Endothelial cell of umbilical vein (primary cell): ENCODE measurements around the gene CCIN. TPM values are rescaled to one million over a fixed set of nuclear protein-coding genes. Genes with fewer than 3 reads are reported as not detected.

ENCODE experiments used
- BruUV-seq: library from RNA; stranded (reverse); fragments of 400-500 nt; replicated peaks from 2 replicates; lab custom pipeline; 2021; lab: Mats Ljungman, UMichigan
- CTCF ChIA-PET: fragments of 300-600, 350-600 bp; sonication (Branson Sonifier 250); formaldehyde crosslinking; loops from one replicate; lab custom pipeline; 2021; ENCODE audit warnings: antibody characterized with exemption, inconsistent platforms; lab: Charles Lee
- POLR2A ChIA-PET: fragments of 300-600, 350-600 bp; sonication (Branson Sonifier 250); formaldehyde crosslinking; loops from one replicate; lab custom pipeline; 2021; ENCODE audit warnings: antibody characterized with exemption, inconsistent platforms; lab: Charles Lee
- DNase-seq: peaks from one replicate; pipeline ENCODE4 v3.0.0-alpha.2; 2011; ENCODE audit warnings: low read depth, low spot score
- FAIRE-seq: peaks from 2 replicates; lab custom pipeline; 2011; peaks lifted over from hg19 to GRCh38; lab: Jason Lieb, UNC
- H2AFZ ChIP-seq: 2 replicates; pipeline ENCODE4 v1.6.0; 2012; ENCODE audit warnings: low read depth, low read length, control low read depth, inconsistent platforms
- H3K27ac ChIP-seq: 2 replicates; pipeline ENCODE4 v1.5.1; 2011; ENCODE audit warnings: low read depth, mild to moderate bottlenecking, control low read depth, low read length, moderate library complexity; ENCODE audit not compliant: insufficient read depth
- H3K27me3 ChIP-seq, 2 experiments: 2 replicates each; pipeline versions ENCODE4 v1.6.0 to v1.6.1; 2011; ENCODE audit warnings: low read length in 2 of 2, mixed read lengths in 1 of 2; ENCODE audit not compliant: control insufficient read depth in 2 of 2, insufficient read depth in 2 of 2
- H3K36me3 ChIP-seq, 2 experiments: 2 replicates in 1 of 2; 3 replicates in 1 of 2; pipeline ENCODE4 v1.5.1; 2011; ENCODE audit warnings: low read length in 2 of 2, mild to moderate bottlenecking in 1 of 2, moderate library complexity in 1 of 2; ENCODE audit not compliant: control insufficient read depth in 2 of 2, insufficient read depth in 2 of 2; ENCODE audit errors: extremely low read depth in 1 of 2
- H3K4me1 ChIP-seq: 3 replicates; pipeline ENCODE4 v1.5.1; 2011; ENCODE audit warnings: mild to moderate bottlenecking, low read length; ENCODE audit not compliant: control insufficient read depth, insufficient read depth; ENCODE audit errors: extremely low read depth
- H3K4me2 ChIP-seq: 2 replicates; pipeline ENCODE4 v1.6.1; 2011; ENCODE audit warnings: low read length, control low read depth, mixed read lengths; ENCODE audit not compliant: insufficient read depth
- H3K4me3 ChIP-seq, 3 experiments: fragments of 200-600 bp in 1 of 3; sonication (generic), shearing (Covaris generic) in 1 of 3; replicated peaks in 1 of 3; 2 replicates each; pipeline ENCODE4 v1.5.1; 2011 to 2016; ENCODE audit warnings: control low read depth in 3 of 3, low read length in 3 of 3, mild to moderate bottlenecking in 2 of 3, inconsistent platforms in 1 of 3, low read depth in 1 of 3, moderate library complexity in 1 of 3; ENCODE audit not compliant: insufficient read depth in 1 of 3
- H3K79me2 ChIP-seq: 2 replicates; pipeline ENCODE4 v1.6.0; 2012; ENCODE audit warnings: low read length, inconsistent platforms; ENCODE audit not compliant: control insufficient read depth, insufficient read depth
- H3K9ac ChIP-seq: replicated peaks from 2 replicates; pipeline ENCODE3; 2011; ENCODE audit warnings: low read length, control low read depth; ENCODE audit not compliant: insufficient read depth; ENCODE audit errors: extremely low read depth
- H3K9me1 ChIP-seq: replicated peaks from 3 replicates; pipeline ENCODE4 v1.6.0; 2011; ENCODE audit warnings: mild to moderate bottlenecking, low read length; ENCODE audit not compliant: control insufficient read depth, insufficient read depth; ENCODE audit errors: extremely low read depth
- H3K9me3 ChIP-seq: replicated peaks from 2 replicates; pipeline ENCODE4 v1.5.1; 2012; ENCODE audit warnings: low read length, inconsistent platforms; ENCODE audit not compliant: control insufficient read depth, insufficient read depth
- H4K20me1 ChIP-seq: replicated peaks from 2 replicates; pipeline ENCODE3; 2011; ENCODE audit warnings: mild to moderate bottlenecking, low read length; ENCODE audit not compliant: control insufficient read depth, insufficient read depth; ENCODE audit errors: extremely low read depth
- EZH2 ChIP-seq: IDR thresholded peaks from 2 replicates; pipeline ENCODE4 v1.6.1; 2012; ENCODE audit warnings: borderline replicate concordance, low read depth, mild to moderate bottlenecking, moderate library complexity, low read length, inconsistent platforms; ENCODE audit not compliant: severe bottlenecking
- FOS ChIP-seq: IDR thresholded peaks from 2 replicates; pipeline ENCODE4 v1.6.1; 2011; ENCODE audit warnings: mild to moderate bottlenecking, low read length, moderate library complexity, borderline replicate concordance; ENCODE audit not compliant: insufficient read depth
- GATA2 ChIP-seq: IDR thresholded peaks from 2 replicates; pipeline ENCODE4 v1.7.0; 2011; ENCODE audit warnings: low read depth, mild to moderate bottlenecking, moderate library complexity, mixed read lengths, low read length; ENCODE audit not compliant: insufficient read length, insufficient read depth
- JUN ChIP-seq: IDR thresholded peaks from 2 replicates; pipeline ENCODE4 v1.6.1; 2011; ENCODE audit warnings: borderline replicate concordance, low read depth; ENCODE audit not compliant: insufficient read length, insufficient read depth
- MYC ChIP-seq: IDR thresholded peaks from one replicate; pipeline ENCODE4 v1.6.1; 2011; ENCODE audit warnings: mild to moderate bottlenecking, low read depth, low read length
- POLR2A ChIP-seq: IDR thresholded peaks from 2 replicates; pipeline ENCODE4 v1.6.1; 2012; ENCODE audit warnings: low read depth, mild to moderate bottlenecking, control low read depth, low read length
- POLR2AphosphoS5 ChIP-seq: IDR thresholded peaks from 2 replicates; pipeline ENCODE4 v1.6.1; 2012; ENCODE audit warnings: low read depth, mild to moderate bottlenecking, control low read depth, low read length, moderate library complexity; ENCODE audit not compliant: insufficient read depth
- dilution Hi-C: fragments of 300-500 bp; cut with MboI; formaldehyde crosslinking; loops from one replicate; pipeline ENCODE4 v1.15.0; 2019; ENCODE audit warnings: low sequenced_read_pairs; ENCODE audit not compliant: extremely low pct_ligation_motif_present
- intact Hi-C: fragments of 100-400 bp; cut with micrococcal nuclease; formaldehyde crosslinking; loops from one replicate; pipeline ENCODE4 v1.10.0; 2022
- polyA plus RNA-seq, 4 experiments: library from polyadenylated mRNA; depleted of rRNA in 3 of 4; stranded (reverse) in 3 of 4; unstranded in 1 of 4; fragments of >200 nt; gene quantifications; 2 replicates each; pipeline versions ENCODE4 v1.2.1 to v1.2.3, GENCODE V29; 2011 to 2012; ENCODE audit warnings: missing spikeins in 1 of 4
- total RNA-seq: library from RNA; stranded (reverse); gene quantifications from 2 replicates; pipeline ENCODE4 v1.2.3, GENCODE V29; 2021
- TF ChIP-seq, protein P1 (sequence below), 2 donors: IDR thresholded peaks; 1 replicate in 1 of 2; 2 replicates in 1 of 2; pipeline ENCODE4 v1.5.1; 2011; ENCODE audit warnings: low read length in 2 of 2, mild to moderate bottlenecking in 2 of 2, moderate library complexity in 2 of 2, control low read depth in 1 of 2, inconsistent platforms in 1 of 2, low read depth in 1 of 2; ENCODE audit not compliant: insufficient read depth in 1 of 2; ENCODE audit errors: extremely low read depth in 1 of 2
- TF ChIP-seq, protein P2 (sequence below): IDR thresholded peaks from 2 replicates; pipeline ENCODE4 v1.6.1; 2011; ENCODE audit not compliant: insufficient read depth, insufficient read length

The CCIN gene
- total and polyA plus RNA-seq, 2 donors (not counting 3 experiments of a cell fraction or from before 2014, with no cell fraction given), result 0.22 to 1.2 TPM

GRCh38 chr9:36164989-36165388 lies 4.2 kb upstream of the CCIN start:
- H3K9ac ChIP-seq, result no peak overlapping the region
- H3K4me2 ChIP-seq, result no peak overlapping the region
- no peak overlapping the region for H3K27ac ChIP-seq
- DNase-seq (no peak), FAIRE-seq (no peak)
- H3K4me1 ChIP-seq, result peaks cover 18% of the 10 kb centered on the region
- no TSS peak for BruUV-seq
- POLR2A ChIA-PET, result interaction anchor here (1.6 kb wide), 1 partner anchor 25 kb away, joined by 4 read pairs; the partner anchor contains the start of gene CLTA
- H3K4me3 ChIP-seq, result no peak overlapping the region
- TF ChIP-seq POLR2A (no peak), FOS (no peak), POLR2AphosphoS5 (no peak), MYC (no peak), JUN (no peak), EZH2 (no peak), GATA2 (no peak)
- TF ChIP-seq, protein P1, sequence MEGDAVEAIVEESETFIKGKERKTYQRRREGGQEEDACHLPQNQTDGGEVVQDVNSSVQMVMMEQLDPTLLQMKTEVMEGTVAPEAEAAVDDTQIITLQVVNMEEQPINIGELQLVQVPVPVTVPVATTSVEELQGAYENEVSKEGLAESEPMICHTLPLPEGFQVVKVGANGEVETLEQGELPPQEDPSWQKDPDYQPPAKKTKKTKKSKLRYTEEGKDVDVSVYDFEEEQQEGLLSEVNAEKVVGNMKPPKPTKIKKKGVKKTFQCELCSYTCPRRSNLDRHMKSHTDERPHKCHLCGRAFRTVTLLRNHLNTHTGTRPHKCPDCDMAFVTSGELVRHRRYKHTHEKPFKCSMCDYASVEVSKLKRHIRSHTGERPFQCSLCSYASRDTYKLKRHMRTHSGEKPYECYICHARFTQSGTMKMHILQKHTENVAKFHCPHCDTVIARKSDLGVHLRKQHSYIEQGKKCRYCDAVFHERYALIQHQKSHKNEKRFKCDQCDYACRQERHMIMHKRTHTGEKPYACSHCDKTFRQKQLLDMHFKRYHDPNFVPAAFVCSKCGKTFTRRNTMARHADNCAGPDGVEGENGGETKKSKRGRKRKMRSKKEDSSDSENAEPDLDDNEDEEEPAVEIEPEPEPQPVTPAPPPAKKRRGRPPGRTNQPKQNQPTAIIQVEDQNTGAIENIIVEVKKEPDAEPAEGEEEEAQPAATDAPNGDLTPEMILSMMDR (IDR thresholded peaks at IDR 0.05; ENCODE audit: extremely low read depth in 1 of 2, insufficient read depth in 1 of 2, low read depth in 1 of 2, low read length in 2 of 2), result no peak
- TF ChIP-seq, protein P2, sequence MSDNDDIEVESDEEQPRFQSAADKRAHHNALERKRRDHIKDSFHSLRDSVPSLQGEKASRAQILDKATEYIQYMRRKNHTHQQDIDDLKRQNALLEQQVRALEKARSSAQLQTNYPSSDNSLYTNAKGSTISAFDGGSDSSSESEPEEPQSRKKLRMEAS, result no peak
- no peak overlapping the region for H2AFZ ChIP-seq
- no peaks in the 10 kb centered on the region for H3K36me3 ChIP-seq
- intact Hi-C loops, result no loop called here
- H3K27me3 ChIP-seq, result no peaks in the 10 kb centered on the region
- H3K9me3 ChIP-seq, result no peaks in the 10 kb centered on the region
- H3K79me2 ChIP-seq, result no peaks in the 10 kb centered on the region
- no peaks in the 10 kb centered on the region for H3K9me1 ChIP-seq
- dilution Hi-C loops, result no loop called here
- CTCF ChIA-PET, result interaction anchor here (0.7 to 8.4 kb wide), 12 partner anchors 11 to 481 kb away, joined by 3 to 189 read pairs (median 13); partner anchors contain the start of genes CLTA, GLIPR2 and OR2S2
- H4K20me1 ChIP-seq, result no peaks in the 10 kb centered on the region
